ENCODE results near the gene VAMP1.

The VAMP1 gene

GRCh38 chr12:6463858-6464257, 6.6 kb downstream of the VAMP1 start:
- no peak for TF ChIP-seq CTCF (IDR thresholded peaks at IDR 0.05)

DNA sequence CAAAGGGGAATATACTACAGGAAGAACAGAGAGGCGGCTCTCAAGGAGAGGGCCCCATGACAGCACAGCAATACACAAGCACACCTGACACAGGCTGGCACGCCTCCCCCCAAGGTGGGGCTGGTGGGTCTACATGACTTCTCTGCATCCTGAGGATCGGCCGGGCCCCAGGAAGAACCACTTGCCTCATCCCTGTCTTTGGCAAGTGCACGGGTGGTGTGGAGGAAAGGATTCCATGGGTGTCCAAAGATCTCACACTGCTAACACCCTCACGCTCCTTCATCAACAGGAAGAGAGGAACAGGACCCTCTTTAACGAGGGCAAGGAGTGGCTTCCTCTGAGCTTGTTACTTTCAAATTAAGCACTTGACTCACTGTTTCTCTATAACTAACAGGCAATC, 7.3 kb downstream of the VAMP1 start:
- no peak for TF ChIP-seq CTCF (IDR thresholded peaks at IDR 0.05)

DNA sequence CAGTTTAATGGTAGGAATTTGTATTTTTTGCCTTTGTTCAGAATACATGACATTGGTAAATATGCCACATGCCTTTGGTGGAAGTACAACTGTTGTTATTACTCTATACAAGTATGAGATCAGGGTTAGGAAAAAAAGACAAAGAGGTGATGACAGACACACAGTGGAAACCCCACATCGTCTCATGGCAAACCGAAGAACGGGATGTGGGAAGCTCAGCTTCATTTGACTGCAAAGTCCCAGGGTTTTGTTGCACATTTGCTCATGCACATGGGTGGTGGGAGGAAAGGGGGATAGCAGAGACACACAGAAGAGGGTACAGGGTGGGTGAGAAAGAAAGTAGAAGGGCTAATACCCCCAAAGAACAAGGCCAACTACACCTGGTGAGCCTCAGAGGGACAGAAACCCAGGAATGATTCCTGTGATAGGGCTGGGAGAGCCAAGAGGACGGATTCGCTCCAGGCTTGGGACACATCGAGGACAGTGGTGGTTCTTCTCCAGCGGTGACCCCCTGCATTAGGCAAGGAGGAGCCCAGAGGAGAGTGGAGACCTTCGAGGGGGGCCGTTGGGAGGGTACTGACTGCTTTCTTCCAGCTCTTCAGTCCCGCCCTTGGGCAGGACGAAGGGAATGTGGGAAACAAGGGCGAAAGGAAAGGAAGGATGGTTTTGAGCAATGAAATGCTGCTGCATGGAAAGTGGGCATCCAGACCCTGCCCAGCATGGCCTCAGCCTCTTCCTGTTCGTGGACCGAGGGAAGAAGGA, 8.1 kb downstream of the VAMP1 start:
- TF ChIP-seq CTCF (IDR thresholded peaks at IDR 0.05): no peak

DNA sequence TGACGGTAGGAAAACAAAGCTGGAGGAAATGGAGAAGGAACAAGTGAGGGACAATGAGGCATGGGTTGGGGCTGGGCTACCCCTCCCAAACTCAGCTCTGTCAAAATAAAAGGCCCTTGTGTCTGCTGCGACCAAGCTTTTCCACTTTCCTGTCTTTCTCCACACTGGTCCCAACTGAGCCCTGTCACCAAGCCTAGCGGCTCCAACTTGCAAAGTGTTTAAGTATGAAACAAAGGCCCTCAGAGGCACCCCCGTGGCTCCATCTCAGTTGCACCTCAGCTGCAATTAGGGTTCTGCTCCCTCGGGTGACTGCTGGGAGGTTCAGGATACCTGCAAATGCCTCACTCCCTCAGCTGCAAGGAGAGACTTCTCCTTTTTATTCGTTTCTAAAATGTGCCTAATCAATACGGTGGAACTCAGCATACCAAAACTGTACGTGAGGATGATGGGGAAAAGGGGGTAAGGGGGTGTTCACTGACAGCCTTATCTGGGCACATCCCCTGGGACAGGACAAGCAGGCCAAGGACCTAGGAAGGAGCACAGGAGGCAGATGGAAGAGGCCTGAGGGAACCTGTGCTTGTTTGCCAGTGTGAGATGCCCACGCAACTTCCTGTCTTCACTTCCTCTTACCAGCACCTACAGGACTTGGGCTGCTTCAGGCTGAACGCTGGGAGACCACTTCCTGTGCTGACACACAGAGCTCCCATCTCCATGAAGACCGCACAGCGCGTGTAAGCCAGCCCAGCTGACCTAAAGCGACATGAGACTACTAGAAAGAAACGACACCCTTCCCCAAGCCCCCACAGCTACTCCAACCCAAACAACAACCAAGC, 8.9 kb downstream of the VAMP1 start:
- TF ChIP-seq CTCF (IDR thresholded peaks at IDR 0.05): no peak

GRCh38 chr12:6460751-6461371, 9.6 kb downstream of the VAMP1 start:
- no peak for TF ChIP-seq CTCF (IDR thresholded peaks at IDR 0.05)

DNA sequence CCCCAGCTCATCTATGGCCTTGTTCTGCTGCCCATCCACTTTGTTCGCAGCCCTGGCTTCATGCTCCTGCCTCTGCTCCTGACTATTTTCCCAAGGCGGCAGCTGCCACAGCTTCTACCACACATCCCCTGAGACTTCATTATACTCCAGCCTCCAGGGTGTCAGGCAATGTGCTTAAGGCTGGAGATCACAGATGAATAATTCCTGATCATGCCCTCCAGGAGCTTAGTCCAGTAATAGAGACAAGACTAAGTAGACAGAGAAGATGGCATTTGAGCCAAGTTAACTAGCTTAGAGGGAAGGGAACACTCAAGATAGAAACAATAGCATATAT, 11.5 kb downstream of the VAMP1 start:
- no peak for TF ChIP-seq CTCF (IDR thresholded peaks at IDR 0.05)

GRCh38 chr12:6458281-6459003, 12.0 kb downstream of the VAMP1 start:
- TF ChIP-seq CTCF (IDR thresholded peaks at IDR 0.05): no peak

Data from LNCAP (cell line).